WTC11 (cell line): Measurements from ENCODE around the gene EHD1. TPM values are rescaled to one million over a fixed set of nuclear protein-coding genes. Genes with fewer than 3 reads are reported as not detected.

Experiments used
- ATAC-seq: fragments of 200-7000 bp; cut with Tn5 transposase; 2 replicates; pipeline ENCODE4 v1.10.0; 2021; ENCODE audit warnings: mild to moderate bottlenecking, moderate library complexity
- CTCF ChIA-PET: fragments of 300-600 bp; sonication (Branson Sonifier 250); formaldehyde crosslinking; loops from one replicate; lab custom pipeline; 2021; ENCODE audit warnings: antibody characterized with exemption; lab: Charles Lee
- POLR2A ChIA-PET: fragments of 350-600 bp; sonication (Branson Sonifier 250); formaldehyde crosslinking; loops from one replicate; lab custom pipeline; 2021; ENCODE audit warnings: antibody characterized with exemption; lab: Charles Lee
- DNase-seq: peaks from one replicate; pipeline ENCODE4 v3.0.0; 2021; ENCODE audit warnings: low spot score
- H3K27ac Mint-ChIP-seq: 2 replicates; pipeline ENCODE4 v1.8.0; 2021; ENCODE audit warnings: mixed read lengths
- H3K27me3 Mint-ChIP-seq: 2 replicates; pipeline ENCODE4 v1.8.0; 2021; ENCODE audit warnings: low read depth, mild to moderate bottlenecking, moderate library complexity, mixed read lengths
- H3K36me3 Mint-ChIP-seq: 2 replicates; pipeline ENCODE4 v1.8.0; 2021; ENCODE audit warnings: mixed read lengths
- H3K4me1 Mint-ChIP-seq: 2 replicates; pipeline ENCODE4 v1.8.0; 2022; ENCODE audit warnings: mixed read lengths
- H3K4me3 Mint-ChIP-seq: 2 replicates; pipeline ENCODE4 v1.8.0; 2021; ENCODE audit warnings: mild to moderate bottlenecking, moderate library complexity, mixed read lengths
- H3K9me3 Mint-ChIP-seq: 2 replicates; pipeline ENCODE4 v1.8.0; 2021; ENCODE audit warnings: mixed read lengths
- CBFB ChIP-seq: sonication (generic); formaldehyde crosslinking; IDR thresholded peaks from 2 replicates; pipeline ENCODE4 v1.8.1; 2022; ENCODE audit warnings: mild to moderate bottlenecking, low read depth, missing genetic modification reagents
- FOXJ3 ChIP-seq: sonication (generic); formaldehyde crosslinking; IDR thresholded peaks from 2 replicates; pipeline ENCODE4 v1.9.0; 2021; ENCODE audit warnings: missing genetic modification reagents, mild to moderate bottlenecking, borderline replicate concordance
- GRHL2 ChIP-seq: fragments of 250-450 bp; sonication (Bioruptor Pico); IDR thresholded peaks from 2 replicates; pipeline ENCODE4 v1.8.0; 2022; ENCODE audit warnings: mild to moderate bottlenecking, moderate library complexity; ENCODE audit not compliant: insufficient replicate concordance, severe bottlenecking
- NR3C1 ChIP-seq: sonication (generic); formaldehyde crosslinking; conservative IDR thresholded peaks from 2 replicates; pipeline ENCODE4 v1.8.1; 2023; ENCODE audit warnings: low read depth, mild to moderate bottlenecking, missing genetic modification reagents
- OVOL2 ChIP-seq: fragments of 250-450 bp; sonication (Bioruptor Pico); IDR thresholded peaks from 2 replicates; pipeline ENCODE4 v1.9.0; 2021; ENCODE audit warnings: mild to moderate bottlenecking, borderline replicate concordance
- RORB ChIP-seq: fragments of 250-450 bp; sonication (Bioruptor Pico); IDR thresholded peaks from 2 replicates; pipeline ENCODE4 v1.9.0; 2021; ENCODE audit warnings: mild to moderate bottlenecking
- SMAD4 ChIP-seq: sonication (generic); formaldehyde crosslinking; IDR thresholded peaks from 2 replicates; pipeline ENCODE4 v1.8.0; 2022; ENCODE audit warnings: mild to moderate bottlenecking, missing genetic modification reagents
- TEAD4 ChIP-seq: sonication (generic); formaldehyde crosslinking; IDR thresholded peaks from 2 replicates; pipeline ENCODE4 v1.8.0; 2022; ENCODE audit warnings: mild to moderate bottlenecking, missing genetic modification reagents
- ZNF138 ChIP-seq: sonication (generic); formaldehyde crosslinking; conservative IDR thresholded peaks from 2 replicates; pipeline ENCODE4 v1.8.1; 2022; ENCODE audit warnings: mild to moderate bottlenecking, moderate library complexity, missing genetic modification reagents
- ZSCAN18 ChIP-seq: fragments of 250-450 bp; sonication (Bioruptor Pico); IDR thresholded peaks from 2 replicates; pipeline ENCODE4 v2.1.2; 2022; ENCODE audit warnings: mild to moderate bottlenecking, moderate library complexity
- total RNA-seq: library from RNA; stranded (reverse); gene quantifications from 3 replicates; pipeline ENCODE4 v1.2.3, GENCODE V29; 2021
- TF ChIP-seq, protein P1 (sequence below): sonication (generic); formaldehyde crosslinking; IDR thresholded peaks from 2 replicates; pipeline ENCODE4 v1.8.1; 2023; ENCODE audit warnings: mild to moderate bottlenecking, moderate library complexity, missing genetic modification reagents
- TF ChIP-seq, protein P2 (sequence below): sonication (generic); formaldehyde crosslinking; IDR thresholded peaks from 2 replicates; pipeline ENCODE4 v1.8.0; 2022; ENCODE audit warnings: mild to moderate bottlenecking, missing genetic modification reagents
- TF ChIP-seq, protein P3 (sequence below): sonication (generic); formaldehyde crosslinking; conservative IDR thresholded peaks from 2 replicates; pipeline ENCODE4 v1.8.1; 2023; ENCODE audit warnings: mild to moderate bottlenecking, low read depth, missing genetic modification reagents, moderate library complexity
- TF ChIP-seq, protein P4 (sequence below): sonication (generic); formaldehyde crosslinking; IDR thresholded peaks from 2 replicates; pipeline ENCODE4 v1.8.1; 2023; ENCODE audit warnings: mild to moderate bottlenecking, missing genetic modification reagents, moderate library complexity

EHD1 gene
- total RNA-seq, 1 experiment from 2014 or later = 38.1 TPM

- H3K27me3 Mint-ChIP-seq = no peaks in the 10 kb centered on the region
These were observed 13.7 kb downstream of the EHD1 start for GRCh38 chr11:64864473-64865285.

DNA sequence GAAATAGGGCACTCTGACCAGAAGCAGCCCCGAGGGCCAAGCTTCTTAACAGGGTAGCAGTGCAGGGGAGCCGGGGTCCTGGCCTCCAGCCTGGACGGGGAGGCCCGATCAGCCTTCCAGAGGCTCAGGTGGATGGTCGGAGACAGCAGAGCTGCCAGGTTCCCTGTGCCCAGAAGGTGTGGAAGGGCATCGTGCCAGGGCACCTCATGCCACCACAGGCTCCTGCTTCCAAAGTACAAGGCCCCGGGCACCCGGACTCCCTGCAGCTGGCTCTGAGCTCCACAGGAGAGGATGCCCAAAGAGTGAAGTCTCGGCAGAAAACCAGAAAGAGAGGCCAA lies 14.3 kb downstream of the EHD1 start:
- ChIA-PET POLR2A (interaction anchor here (1.1 kb wide), 1 partner anchor 15 kb away, joined by 3 read pairs; the partner anchor contains the start of gene EHD1), CTCF (interaction anchor here (0.7 to 7.2 kb wide), 12 partner anchors 11 to 176 kb away, joined by 3 to 97 read pairs (median 4); partner anchors contain the start of genes BATF2, CDC42BPG and EHD1)
- H3K27me3 Mint-ChIP-seq = no peaks in the 10 kb centered on the region

More at GRCh38 chr11:64864473-64865285, 13.7 kb downstream of the EHD1 start:
- ATAC-seq (peak; percentile 18; the same call in 1 of the 2 replicates), DNase-seq (no peak)
- no peak overlapping the region for H3K4me3 Mint-ChIP-seq
- H3K4me1 Mint-ChIP-seq = peaks cover 17% of the 10 kb centered on the region
- H3K27ac Mint-ChIP-seq = no peak overlapping the region
- H3K36me3 Mint-ChIP-seq = no peaks in the 10 kb centered on the region; the same call in 1 of the 2 replicates
- no peak for TF ChIP-seq GRHL2 (CRISPR knock-in tag)
- ChIA-PET CTCF (interaction anchor here (0.7 to 7.2 kb wide), 12 partner anchors 12 to 176 kb away, joined by 3 to 97 read pairs (median 4); partner anchors contain the start of genes BATF2, CDC42BPG and EHD1), POLR2A (interaction anchor here (1.1 kb wide), 1 partner anchor 14 kb away, joined by 3 read pairs; the partner anchor contains the start of gene EHD1)
- no peaks in the 10 kb centered on the region for H3K9me3 Mint-ChIP-seq

More for the DNA sequence above, 14.3 kb downstream of the EHD1 start:
- ATAC-seq = peak; percentile 17
- H3K27ac Mint-ChIP-seq = no peak overlapping the region
- no peaks in the 10 kb centered on the region for H3K9me3 Mint-ChIP-seq
- H3K36me3 Mint-ChIP-seq = no peaks in the 10 kb centered on the region; the same call in 1 of the 2 replicates
- peaks cover 17% of the 10 kb centered on the region for H3K4me1 Mint-ChIP-seq
- H3K4me3 Mint-ChIP-seq = no peak overlapping the region
- TF ChIP-seq, protein P1, sequence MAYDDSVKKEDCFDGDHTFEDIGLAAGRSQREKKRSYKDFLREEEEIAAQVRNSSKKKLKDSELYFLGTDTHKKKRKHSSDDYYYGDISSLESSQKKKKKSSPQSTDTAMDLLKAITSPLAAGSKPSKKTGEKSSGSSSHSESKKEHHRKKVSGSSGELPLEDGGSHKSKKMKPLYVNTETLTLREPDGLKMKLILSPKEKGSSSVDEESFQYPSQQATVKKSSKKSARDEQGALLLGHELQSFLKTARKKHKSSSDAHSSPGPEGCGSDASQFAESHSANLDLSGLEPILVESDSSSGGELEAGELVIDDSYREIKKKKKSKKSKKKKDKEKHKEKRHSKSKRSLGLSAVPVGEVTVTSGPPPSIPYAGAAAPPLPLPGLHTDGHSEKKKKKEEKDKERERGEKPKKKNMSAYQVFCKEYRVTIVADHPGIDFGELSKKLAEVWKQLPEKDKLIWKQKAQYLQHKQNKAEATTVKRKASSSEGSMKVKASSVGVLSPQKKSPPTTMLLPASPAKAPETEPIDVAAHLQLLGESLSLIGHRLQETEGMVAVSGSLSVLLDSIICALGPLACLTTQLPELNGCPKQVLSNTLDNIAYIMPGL (CRISPR knock-in tag) = no peak
- TF ChIP-seq, protein P2, sequence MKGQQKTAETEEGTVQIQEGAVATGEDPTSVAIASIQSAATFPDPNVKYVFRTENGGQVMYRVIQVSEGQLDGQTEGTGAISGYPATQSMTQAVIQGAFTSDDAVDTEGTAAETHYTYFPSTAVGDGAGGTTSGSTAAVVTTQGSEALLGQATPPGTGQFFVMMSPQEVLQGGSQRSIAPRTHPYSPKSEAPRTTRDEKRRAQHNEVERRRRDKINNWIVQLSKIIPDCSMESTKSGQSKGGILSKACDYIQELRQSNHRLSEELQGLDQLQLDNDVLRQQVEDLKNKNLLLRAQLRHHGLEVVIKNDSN (CRISPR knock-in tag) = no peak
- TF ChIP-seq TEAD4 = no peak
- TF ChIP-seq OVOL2 (CRISPR knock-in tag) = no peak
- TF ChIP-seq CBFB (CRISPR knock-in tag) = no peak
- TF ChIP-seq FOXJ3 (CRISPR knock-in tag) = no peak
- no peak for TF ChIP-seq ZNF138 (CRISPR knock-in tag)
- TF ChIP-seq RORB (CRISPR knock-in tag) = no peak
- TF ChIP-seq, protein P3, sequence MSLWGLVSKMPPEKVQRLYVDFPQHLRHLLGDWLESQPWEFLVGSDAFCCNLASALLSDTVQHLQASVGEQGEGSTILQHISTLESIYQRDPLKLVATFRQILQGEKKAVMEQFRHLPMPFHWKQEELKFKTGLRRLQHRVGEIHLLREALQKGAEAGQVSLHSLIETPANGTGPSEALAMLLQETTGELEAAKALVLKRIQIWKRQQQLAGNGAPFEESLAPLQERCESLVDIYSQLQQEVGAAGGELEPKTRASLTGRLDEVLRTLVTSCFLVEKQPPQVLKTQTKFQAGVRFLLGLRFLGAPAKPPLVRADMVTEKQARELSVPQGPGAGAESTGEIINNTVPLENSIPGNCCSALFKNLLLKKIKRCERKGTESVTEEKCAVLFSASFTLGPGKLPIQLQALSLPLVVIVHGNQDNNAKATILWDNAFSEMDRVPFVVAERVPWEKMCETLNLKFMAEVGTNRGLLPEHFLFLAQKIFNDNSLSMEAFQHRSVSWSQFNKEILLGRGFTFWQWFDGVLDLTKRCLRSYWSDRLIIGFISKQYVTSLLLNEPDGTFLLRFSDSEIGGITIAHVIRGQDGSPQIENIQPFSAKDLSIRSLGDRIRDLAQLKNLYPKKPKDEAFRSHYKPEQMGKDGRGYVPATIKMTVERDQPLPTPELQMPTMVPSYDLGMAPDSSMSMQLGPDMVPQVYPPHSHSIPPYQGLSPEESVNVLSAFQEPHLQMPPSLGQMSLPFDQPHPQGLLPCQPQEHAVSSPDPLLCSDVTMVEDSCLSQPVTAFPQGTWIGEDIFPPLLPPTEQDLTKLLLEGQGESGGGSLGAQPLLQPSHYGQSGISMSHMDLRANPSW (CRISPR knock-in tag) = no peak
- no peak for TF ChIP-seq SMAD4 (CRISPR knock-in tag)
- no peak for TF ChIP-seq ZSCAN18 (CRISPR knock-in tag)
- no peak for TF ChIP-seq NR3C1 (CRISPR knock-in tag)
- TF ChIP-seq, protein P4, sequence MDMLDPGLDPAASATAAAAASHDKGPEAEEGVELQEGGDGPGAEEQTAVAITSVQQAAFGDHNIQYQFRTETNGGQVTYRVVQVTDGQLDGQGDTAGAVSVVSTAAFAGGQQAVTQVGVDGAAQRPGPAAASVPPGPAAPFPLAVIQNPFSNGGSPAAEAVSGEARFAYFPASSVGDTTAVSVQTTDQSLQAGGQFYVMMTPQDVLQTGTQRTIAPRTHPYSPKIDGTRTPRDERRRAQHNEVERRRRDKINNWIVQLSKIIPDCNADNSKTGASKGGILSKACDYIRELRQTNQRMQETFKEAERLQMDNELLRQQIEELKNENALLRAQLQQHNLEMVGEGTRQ (CRISPR knock-in tag) = no peak
- DNase-seq = no peak
